ENCODE results near the gene KIF16B. TPM values are rescaled to one million over a fixed set of nuclear protein-coding genes. Genes with fewer than 3 reads are reported as not detected.

The KIF16B gene
- total and polyA plus RNA-seq, 5 experiments from 2014 or later, result 1.9 to 7.9 (median 6.2) TPM

- H3K9me3 Mint-ChIP-seq, result peaks cover 0 to 8% (median 0%) of the 10 kb centered on the region in 9 donors
- no peak overlapping the region for H3K4me3 Mint-ChIP-seq
- DNase-seq (no peak), ATAC-seq (no peak)
- no peaks in the 10 kb centered on the region for H3K27me3 Mint-ChIP-seq
- H3K36me3 Mint-ChIP-seq, result peaks cover 33 to 64% (median 60%) of the 10 kb centered on the region in 3 donors
- H3K4me1 Mint-ChIP-seq, result peaks cover 0 to 3% (median 0%) of the 10 kb centered on the region in 4 donors
- POLR2A ChIA-PET, result no interaction called here
- H3K27ac Mint-ChIP-seq, result no peak overlapping the region
These were observed 168.0 kb downstream of the KIF16B start for GRCh38 chr20:16405254-16405653.

- peaks cover 0 to 8% (median 0%) of the 10 kb centered on the region in 9 donors for H3K9me3 Mint-ChIP-seq
- no peak overlapping the region for H3K27ac Mint-ChIP-seq
- H3K27me3 Mint-ChIP-seq, result no peaks in the 10 kb centered on the region
- POLR2A ChIA-PET, result no interaction called here
- ATAC-seq (no peak), DNase-seq (no peak)
- peaks cover 0 to 3% (median 0%) of the 10 kb centered on the region in 4 donors for H3K4me1 Mint-ChIP-seq
- peaks cover 37 to 69% (median 66%) of the 10 kb centered on the region in 3 donors for H3K36me3 Mint-ChIP-seq
- no peak overlapping the region for H3K4me3 Mint-ChIP-seq
These were observed 168.6 kb downstream of the KIF16B start for GRCh38 chr20:16404640-16405039.

DNA sequence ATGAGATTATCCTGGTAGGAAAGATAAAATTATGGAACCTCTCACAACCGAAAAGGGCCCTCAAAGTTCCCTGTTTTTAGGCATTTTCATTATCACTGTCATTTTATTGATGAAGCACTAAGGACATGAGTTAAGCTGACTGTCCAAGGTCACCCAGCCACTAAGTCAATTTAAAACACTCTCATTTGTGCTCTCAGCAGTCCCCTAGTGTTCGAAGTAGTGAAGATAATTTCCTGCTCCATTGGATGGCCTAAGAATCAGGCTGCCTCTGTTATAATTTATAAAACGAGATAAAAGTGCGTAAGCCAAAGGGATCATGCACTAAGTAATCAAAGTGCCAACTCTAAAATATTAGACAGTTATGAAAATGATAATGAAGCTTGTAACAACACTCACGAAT, 169.1 kb downstream of the KIF16B start:
- Mint-ChIP-seq H3K4me3 (no peak overlapping the region), H3K36me3 (peaks cover 37 to 66% (median 65%) of the 10 kb centered on the region in 3 donors), H3K27ac (no peak overlapping the region), H3K4me1 (peaks cover 0 to 3% (median 0%) of the 10 kb centered on the region in 4 donors), H3K27me3 (no peaks in the 10 kb centered on the region), H3K9me3 (peaks cover 0 to 3% (median 0%) of the 10 kb centered on the region in 9 donors)
- POLR2A ChIA-PET, result no interaction called here
- DNase-seq, result no peak
- ATAC-seq, result no peak

DNA sequence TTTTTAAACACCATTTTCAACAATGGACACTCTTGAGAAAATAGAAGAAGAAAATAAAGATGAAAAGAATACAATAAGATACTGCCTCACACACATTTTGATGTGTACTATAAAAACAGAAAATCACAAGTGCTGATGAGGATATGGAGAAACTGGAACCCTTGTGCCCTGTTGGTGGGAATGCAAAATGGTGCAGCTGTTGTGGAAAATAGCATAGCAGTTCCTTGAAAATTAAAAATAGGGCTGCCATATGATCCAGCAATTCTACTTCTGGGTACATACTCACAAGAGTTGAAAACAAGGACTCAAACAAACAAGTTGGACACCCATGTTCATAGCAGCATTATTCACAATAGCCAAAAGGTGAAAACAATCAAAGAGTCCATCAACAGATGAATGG, 173.0 kb downstream of the KIF16B start:
- Mint-ChIP-seq H3K36me3 (peaks cover 28 to 52% (median 48%) of the 10 kb centered on the region in 3 donors), H3K27me3 (no peaks in the 10 kb centered on the region), H3K27ac (no peak overlapping the region), H3K4me3 (no peak overlapping the region), H3K4me1 (peaks cover 0 to 3% (median 0%) of the 10 kb centered on the region in 4 donors), H3K9me3 (no peaks in the 10 kb centered on the region)
- DNase-seq (no peak), ATAC-seq (no peak)
- POLR2A ChIA-PET, result no interaction called here

GRCh38 chr20:16399801-16400200, 173.4 kb downstream of the KIF16B start:
- ATAC-seq (no peak), DNase-seq (no peak)
- Mint-ChIP-seq H3K4me3 (no peak overlapping the region), H3K27me3 (no peaks in the 10 kb centered on the region), H3K36me3 (peaks cover 27 to 51% (median 44%) of the 10 kb centered on the region in 3 donors), H3K9me3 (no peaks in the 10 kb centered on the region), H3K4me1 (peaks cover 0 to 3% (median 0%) of the 10 kb centered on the region in 4 donors), H3K27ac (no peak overlapping the region)
- POLR2A ChIA-PET, result no interaction called here

- Mint-ChIP-seq H3K36me3 (peaks cover 20 to 44% (median 37%) of the 10 kb centered on the region in 3 donors), H3K27me3 (no peaks in the 10 kb centered on the region), H3K4me3 (no peak overlapping the region), H3K27ac (no peak overlapping the region), H3K4me1 (peaks cover 0 to 9% (median 0%) of the 10 kb centered on the region in 4 donors), H3K9me3 (no peaks in the 10 kb centered on the region)
- DNase-seq, result no peak
- ATAC-seq, result no peak
- POLR2A ChIA-PET, result no interaction called here
These were observed 176.2 kb downstream of the KIF16B start for GRCh38 chr20:16397086-16397485.

- H3K4me3 Mint-ChIP-seq, result no peak overlapping the region
- no peaks in the 10 kb centered on the region for H3K27me3 Mint-ChIP-seq
- ATAC-seq (no peak), DNase-seq (no peak)
- no peak overlapping the region for H3K27ac Mint-ChIP-seq
- peaks cover 21 to 46% (median 44%) of the 10 kb centered on the region in 3 donors for H3K36me3 Mint-ChIP-seq
- H3K4me1 Mint-ChIP-seq, result peaks cover 0 to 23% (median 0%) of the 10 kb centered on the region in 4 donors
- POLR2A ChIA-PET, result no interaction called here
- H3K9me3 Mint-ChIP-seq, result no peaks in the 10 kb centered on the region
These were observed 177.9 kb downstream of the KIF16B start for GRCh38 chr20:16395366-16395765.

DNA sequence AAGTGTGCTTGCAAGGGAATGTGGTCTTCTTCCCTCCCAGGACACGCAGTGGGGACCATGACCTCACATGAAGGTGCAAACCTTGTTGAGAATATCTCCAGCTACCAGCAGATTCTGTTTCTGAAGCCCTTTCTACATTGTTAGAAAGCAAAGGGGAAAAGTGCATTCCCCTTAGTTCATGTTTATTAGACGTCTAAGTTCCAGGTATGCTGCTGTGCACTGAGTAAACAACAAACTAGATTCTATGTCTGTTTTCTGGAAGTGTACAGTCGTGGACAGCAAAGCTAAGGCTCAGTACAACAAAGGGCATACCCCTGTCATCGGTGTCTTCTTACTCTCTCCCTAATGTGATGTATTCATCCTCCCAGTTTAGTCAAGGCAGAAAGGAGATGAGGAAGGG, 178.5 kb downstream of the KIF16B start:
- no peak overlapping the region for H3K4me3 Mint-ChIP-seq
- no peaks in the 10 kb centered on the region for H3K9me3 Mint-ChIP-seq
- no peaks in the 10 kb centered on the region for H3K27me3 Mint-ChIP-seq
- H3K36me3 Mint-ChIP-seq, result peaks cover 18 to 41% (median 38%) of the 10 kb centered on the region in 3 donors
- peaks cover 0 to 23% (median 0%) of the 10 kb centered on the region in 4 donors for H3K4me1 Mint-ChIP-seq
- DNase-seq (no peak), ATAC-seq (no peak)
- no peak overlapping the region for H3K27ac Mint-ChIP-seq
- POLR2A ChIA-PET, result no interaction called here

GRCh38 chr20:16393836-16394235, 179.4 kb downstream of the KIF16B start:
- POLR2A ChIA-PET, result no interaction called here
- Mint-ChIP-seq H3K4me3 (no peak overlapping the region), H3K27me3 (no peaks in the 10 kb centered on the region), H3K27ac (no peak overlapping the region), H3K36me3 (peaks cover 18 to 36% (median 32%) of the 10 kb centered on the region in 3 donors), H3K4me1 (peaks cover 0 to 23% (median 0%) of the 10 kb centered on the region in 4 donors), H3K9me3 (no peaks in the 10 kb centered on the region)
- no peak for ATAC-seq
- DNase-seq, result no peak

GRCh38 chr20:16393297-16393696, 180.0 kb downstream of the KIF16B start:
- Mint-ChIP-seq H3K9me3 (no peaks in the 10 kb centered on the region), H3K27ac (no peak overlapping the region), H3K4me3 (no peak overlapping the region), H3K4me1 (peaks cover 0 to 23% (median 0%) of the 10 kb centered on the region in 4 donors), H3K36me3 (peaks cover 23 to 37% (median 34%) of the 10 kb centered on the region in 3 donors), H3K27me3 (no peaks in the 10 kb centered on the region)
- DNase-seq, result no peak
- ATAC-seq, result no peak
- POLR2A ChIA-PET, result no interaction called here

DNA sequence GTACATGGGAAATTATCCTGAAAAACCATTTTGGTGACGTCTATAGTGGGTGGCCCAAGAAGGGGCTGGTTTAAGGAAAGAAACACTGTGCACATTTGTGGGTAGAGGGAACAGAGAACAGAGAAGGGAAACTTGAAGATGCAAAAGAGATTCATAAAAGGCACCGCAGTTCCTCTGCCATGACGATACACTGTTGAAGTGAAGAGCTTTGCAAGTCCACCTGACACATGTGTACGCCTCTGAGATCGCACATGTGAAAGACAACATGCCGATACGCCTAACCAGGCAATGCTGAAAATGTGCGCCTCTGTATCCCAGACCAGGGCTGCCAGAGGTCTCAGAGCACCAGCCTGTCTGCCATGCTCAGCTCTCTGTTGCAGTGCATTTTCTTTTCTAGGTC, 180.9 kb downstream of the KIF16B start:
- Mint-ChIP-seq H3K27me3 (no peaks in the 10 kb centered on the region), H3K36me3 (peaks cover 23 to 37% (median 31%) of the 10 kb centered on the region in 3 donors), H3K27ac (peak overlapping the region in 1 of 10 donors; percentile 70), H3K4me1 (peaks cover 0 to 23% (median 0%) of the 10 kb centered on the region in 4 donors), H3K9me3 (no peaks in the 10 kb centered on the region), H3K4me3 (no peak overlapping the region)
- DNase-seq, result no peak
- ATAC-seq, result no peak
- POLR2A ChIA-PET, result no interaction called here

GRCh38 chr20:16390991-16391390, 182.3 kb downstream of the KIF16B start:
- H3K4me3 Mint-ChIP-seq, result no peak overlapping the region
- POLR2A ChIA-PET, result no interaction called here
- peaks cover 0 to 23% (median 0%) of the 10 kb centered on the region in 4 donors for H3K4me1 Mint-ChIP-seq
- DNase-seq (no peak), ATAC-seq (no peak)
- H3K9me3 Mint-ChIP-seq, result no peaks in the 10 kb centered on the region
- peaks cover 23 to 33% (median 31%) of the 10 kb centered on the region in 3 donors for H3K36me3 Mint-ChIP-seq
- H3K27ac Mint-ChIP-seq, result peak overlapping the region in 1 of 10 donors; percentile 10
- no peaks in the 10 kb centered on the region for H3K27me3 Mint-ChIP-seq

GRCh38 chr20:16388731-16389130, 184.5 kb downstream of the KIF16B start:
- POLR2A ChIA-PET, result no interaction called here
- Mint-ChIP-seq H3K4me1 (peaks cover 0 to 23% (median 0%) of the 10 kb centered on the region in 4 donors), H3K4me3 (no peak overlapping the region), H3K9me3 (no peaks in the 10 kb centered on the region), H3K27me3 (no peaks in the 10 kb centered on the region), H3K36me3 (peaks cover 23 to 36% (median 30%) of the 10 kb centered on the region in 3 donors), H3K27ac (no peak overlapping the region)
- ATAC-seq, result no peak
- no peak for DNase-seq

DNA sequence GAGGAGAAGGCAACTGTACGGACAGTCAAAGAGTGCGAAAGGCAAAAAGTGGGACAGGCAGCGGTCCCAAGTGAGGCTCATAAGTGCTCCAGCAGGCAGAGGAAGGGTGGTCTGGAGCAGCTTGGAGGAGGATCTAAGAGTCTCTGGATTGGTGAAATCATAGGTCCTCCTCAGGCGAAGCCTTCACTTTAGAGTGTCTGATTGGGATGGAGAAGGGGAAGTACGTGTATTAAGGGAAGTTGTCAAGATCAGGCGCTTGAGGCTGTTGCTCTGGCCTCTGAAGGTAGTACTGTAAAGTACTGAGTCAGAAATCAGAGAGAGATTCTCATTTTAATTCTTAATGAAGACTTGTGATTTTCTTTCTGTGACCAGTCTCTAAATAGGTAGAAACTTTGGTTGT, 185.6 kb downstream of the KIF16B start:
- ATAC-seq (no peak), DNase-seq (no peak)
- Mint-ChIP-seq H3K36me3 (peaks cover 18 to 30% (median 26%) of the 10 kb centered on the region in 3 donors), H3K9me3 (no peaks in the 10 kb centered on the region), H3K4me3 (no peak overlapping the region), H3K4me1 (peaks cover 0 to 21% (median 0%) of the 10 kb centered on the region in 4 donors), H3K27me3 (no peaks in the 10 kb centered on the region), H3K27ac (no peak overlapping the region)
- POLR2A ChIA-PET, result no interaction called here
